HL-60 (cell line): ENCODE results near the gene NANP.

ENCODE experiments used
- CTCF ChIP-seq: IDR thresholded peaks from one replicate; pipeline ENCODE4 v1.5.1; 2011; ENCODE audit warnings: low read length, control low read depth, inconsistent platforms; ENCODE audit not compliant: insufficient read depth
- GABPA ChIP-seq: IDR thresholded peaks from 2 replicates; pipeline ENCODE4 v1.6.1; 2012; ENCODE audit warnings: low read depth
- POLR2AphosphoS5 ChIP-seq: IDR thresholded peaks from 2 replicates; pipeline ENCODE4 v1.6.1; 2012; ENCODE audit warnings: low read depth
- SPI1 ChIP-seq: IDR thresholded peaks from 2 replicates; pipeline ENCODE4 v1.6.1; 2012; ENCODE audit warnings: low read depth, mild to moderate bottlenecking, borderline replicate concordance
- TF ChIP-seq, protein P1 (sequence below): IDR thresholded peaks from 2 replicates; pipeline ENCODE4 v1.6.1; 2012; ENCODE audit warnings: low read depth; ENCODE audit not compliant: insufficient replicate concordance

DNA sequence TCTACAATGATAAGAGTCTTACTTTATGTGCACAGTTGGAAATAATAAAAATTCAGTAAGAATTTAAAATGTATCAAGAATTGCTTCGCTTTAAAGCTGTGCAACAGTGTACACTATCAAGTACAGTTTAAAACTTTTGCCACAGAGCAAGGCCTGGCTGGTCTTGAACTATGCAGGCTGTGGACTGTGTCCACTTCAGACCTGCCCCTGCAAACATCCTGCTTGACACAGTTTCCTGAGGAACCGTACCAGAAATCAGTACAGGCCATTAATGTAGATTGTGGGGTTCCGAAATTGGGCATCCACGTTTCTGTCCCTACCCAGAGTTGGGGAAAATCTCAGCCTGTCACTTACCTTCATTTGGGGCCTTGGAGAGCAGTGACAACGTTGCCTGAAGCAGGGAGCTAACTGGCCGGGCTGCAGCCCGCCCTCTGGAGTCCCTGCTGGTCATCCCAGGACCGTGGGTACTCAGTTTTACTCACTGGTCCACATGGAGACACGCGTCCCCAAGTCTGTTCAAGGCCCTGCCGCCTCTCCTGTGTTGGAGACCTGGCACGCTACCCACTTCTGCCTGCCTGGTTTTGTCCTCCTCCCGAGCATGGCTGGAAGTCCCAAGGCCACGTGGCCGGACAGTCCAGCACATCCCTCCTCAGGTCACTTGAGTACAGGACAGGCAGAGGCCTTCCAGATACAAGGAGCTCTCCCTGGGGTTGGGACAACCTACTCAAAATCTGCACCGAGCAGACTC lies 46.9 kb downstream of the NANP start:
- TF ChIP-seq GABPA = no peak
- TF ChIP-seq CTCF = no peak
- no peak for TF ChIP-seq POLR2AphosphoS5
- TF ChIP-seq SPI1 = no peak
- TF ChIP-seq, protein P1, sequence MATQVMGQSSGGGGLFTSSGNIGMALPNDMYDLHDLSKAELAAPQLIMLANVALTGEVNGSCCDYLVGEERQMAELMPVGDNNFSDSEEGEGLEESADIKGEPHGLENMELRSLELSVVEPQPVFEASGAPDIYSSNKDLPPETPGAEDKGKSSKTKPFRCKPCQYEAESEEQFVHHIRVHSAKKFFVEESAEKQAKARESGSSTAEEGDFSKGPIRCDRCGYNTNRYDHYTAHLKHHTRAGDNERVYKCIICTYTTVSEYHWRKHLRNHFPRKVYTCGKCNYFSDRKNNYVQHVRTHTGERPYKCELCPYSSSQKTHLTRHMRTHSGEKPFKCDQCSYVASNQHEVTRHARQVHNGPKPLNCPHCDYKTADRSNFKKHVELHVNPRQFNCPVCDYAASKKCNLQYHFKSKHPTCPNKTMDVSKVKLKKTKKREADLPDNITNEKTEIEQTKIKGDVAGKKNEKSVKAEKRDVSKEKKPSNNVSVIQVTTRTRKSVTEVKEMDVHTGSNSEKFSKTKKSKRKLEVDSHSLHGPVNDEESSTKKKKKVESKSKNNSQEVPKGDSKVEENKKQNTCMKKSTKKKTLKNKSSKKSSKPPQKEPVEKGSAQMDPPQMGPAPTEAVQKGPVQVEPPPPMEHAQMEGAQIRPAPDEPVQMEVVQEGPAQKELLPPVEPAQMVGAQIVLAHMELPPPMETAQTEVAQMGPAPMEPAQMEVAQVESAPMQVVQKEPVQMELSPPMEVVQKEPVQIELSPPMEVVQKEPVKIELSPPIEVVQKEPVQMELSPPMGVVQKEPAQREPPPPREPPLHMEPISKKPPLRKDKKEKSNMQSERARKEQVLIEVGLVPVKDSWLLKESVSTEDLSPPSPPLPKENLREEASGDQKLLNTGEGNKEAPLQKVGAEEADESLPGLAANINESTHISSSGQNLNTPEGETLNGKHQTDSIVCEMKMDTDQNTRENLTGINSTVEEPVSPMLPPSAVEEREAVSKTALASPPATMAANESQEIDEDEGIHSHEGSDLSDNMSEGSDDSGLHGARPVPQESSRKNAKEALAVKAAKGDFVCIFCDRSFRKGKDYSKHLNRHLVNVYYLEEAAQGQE = no peak
